ENCODE results near the gene CYP46A1.

CYP46A1 gene

GRCh38 chr14:99681101-99681831 is 2.8 kb upstream of the CYP46A1 start:
- no peak for DNase-seq (ENCODE audit: low spot score)
- Histone ChIP-seq H3K27ac (ENCODE audit: poor library complexity, severe bottlenecking) (no peak overlapping the region), H3K4me1 (ENCODE audit: insufficient read depth, poor library complexity, severe bottlenecking) (no peaks in the 10 kb centered on the region), H3K4me3 (ENCODE audit: severe bottlenecking) (no peak overlapping the region), H3K27me3 (ENCODE audit: insufficient read depth, poor library complexity, severe bottlenecking) (peaks cover 6% of the 10 kb centered on the region), H3K36me3 (ENCODE audit: low read depth) (no peaks in the 10 kb centered on the region), H3K9me3 (ENCODE audit: severe bottlenecking) (peaks cover 17% of the 10 kb centered on the region)
- no peak for TF ChIP-seq CTCF (IDR thresholded peaks at IDR 0.05; ENCODE audit: poor library complexity, severe bottlenecking)
- no peak for ATAC-seq (ENCODE audit: low read depth)

- Histone ChIP-seq H3K27ac (ENCODE audit: poor library complexity, severe bottlenecking) (no peak overlapping the region), H3K4me1 (ENCODE audit: insufficient read depth, poor library complexity, severe bottlenecking) (no peaks in the 10 kb centered on the region), H3K9me3 (ENCODE audit: severe bottlenecking) (peaks cover 17% of the 10 kb centered on the region), H3K27me3 (ENCODE audit: insufficient read depth, poor library complexity, severe bottlenecking) (peaks cover 6% of the 10 kb centered on the region), H3K4me3 (ENCODE audit: severe bottlenecking) (no peak overlapping the region), H3K36me3 (ENCODE audit: low read depth) (no peaks in the 10 kb centered on the region)
- DNase-seq (ENCODE audit: low spot score) (no peak), ATAC-seq (ENCODE audit: low read depth) (no peak)
- TF ChIP-seq CTCF (IDR thresholded peaks at IDR 0.05; ENCODE audit: poor library complexity, severe bottlenecking) = no peak
Measured at GRCh38 chr14:99681832-99682148, 2.3 kb upstream of the CYP46A1 start.

- Histone ChIP-seq H3K4me3 (ENCODE audit: severe bottlenecking) (peak overlapping the region; percentile 84), H3K4me1 (ENCODE audit: insufficient read depth, poor library complexity, severe bottlenecking) (no peaks in the 10 kb centered on the region), H3K27ac (ENCODE audit: poor library complexity, severe bottlenecking) (peak overlapping the region; percentile 13), H3K27me3 (ENCODE audit: insufficient read depth, poor library complexity, severe bottlenecking) (peaks cover 6% of the 10 kb centered on the region), H3K36me3 (ENCODE audit: low read depth) (no peaks in the 10 kb centered on the region), H3K9me3 (ENCODE audit: severe bottlenecking) (peaks cover 7% of the 10 kb centered on the region)
- DNase-seq (ENCODE audit: low spot score) (no peak), ATAC-seq (ENCODE audit: low read depth) (peak; percentile 58)
- peak; percentile 99 for TF ChIP-seq CTCF (IDR thresholded peaks at IDR 0.05; ENCODE audit: poor library complexity, severe bottlenecking)
Measured at GRCh38 chr14:99682809-99683618, 1.1 kb upstream of the CYP46A1 start.

- Histone ChIP-seq H3K4me1 (ENCODE audit: insufficient read depth, poor library complexity, severe bottlenecking) (no peaks in the 10 kb centered on the region), H3K36me3 (ENCODE audit: low read depth) (no peaks in the 10 kb centered on the region), H3K9me3 (ENCODE audit: severe bottlenecking) (no peaks in the 10 kb centered on the region), H3K27me3 (ENCODE audit: insufficient read depth, poor library complexity, severe bottlenecking) (peaks cover 6% of the 10 kb centered on the region), H3K27ac (ENCODE audit: poor library complexity, severe bottlenecking) (no peak overlapping the region), H3K4me3 (ENCODE audit: severe bottlenecking) (peak overlapping the region; percentile 49)
- ATAC-seq (ENCODE audit: low read depth) (no peak), DNase-seq (ENCODE audit: low spot score) (no peak)
- no peak for TF ChIP-seq CTCF (IDR thresholded peaks at IDR 0.05; ENCODE audit: poor library complexity, severe bottlenecking)
Measured at GRCh38 chr14:99684410-99684934, 374 bp downstream of the CYP46A1 start.
